GM19043 (cell line): ENCODE measurements around the gene PUM2.
"Not testable (repeated sequence)": the region's sequence is repeated elsewhere in the genome, so short reads cannot be mapped to it uniquely, and the experiment has no call there.

Experiments
- ATAC-seq: cut with Tn5 transposase; IDR thresholded peaks from one replicate; pipeline ENCODE4 v1.9.1; 2021; ENCODE audit warnings: low read depth; ENCODE audit not compliant: unreplicated experiment

The PUM2 gene

GRCh38 chr2:20350753-20351554 lies at the start of gene PUM2:
TSS of gene PUM2 (minus strand) at chr2:20350844. CDS start at chr2:20327360, 23,484 bp downstream.
- ATAC-seq: peak; percentile 82

GRCh38 chr2:20400306-20400705 lies 49.7 kb upstream of the PUM2 start:
- no peak for ATAC-seq

- ATAC-seq: no peak
Measured at GRCh38 chr2:20398956-20399567, 48.4 kb upstream of the PUM2 start.

- ATAC-seq: no peak
Measured at GRCh38 chr2:20397811-20398447, 47.3 kb upstream of the PUM2 start.

GRCh38 chr2:20396356-20397000 lies 45.8 kb upstream of the PUM2 start:
- ATAC-seq: no peak

- no peak for ATAC-seq
Measured at GRCh38 chr2:20393986-20394385, 43.3 kb upstream of the PUM2 start.

GRCh38 chr2:20391951-20392699 lies 41.5 kb upstream of the PUM2 start:
- ATAC-seq: no peak

- ATAC-seq: no peak
Measured at GRCh38 chr2:20390524-20391123, 40.0 kb upstream of the PUM2 start.

- no peak for ATAC-seq
Measured at GRCh38 chr2:20384953-20385352, 34.3 kb upstream of the PUM2 start.

- no peak for ATAC-seq
Measured at GRCh38 chr2:20382965-20383810, 32.5 kb upstream of the PUM2 start.

- no peak for ATAC-seq
Measured at GRCh38 chr2:20381457-20381856, 30.8 kb upstream of the PUM2 start.

GRCh38 chr2:20378891-20379519 lies 28.4 kb upstream of the PUM2 start:
- no peak for ATAC-seq

GRCh38 chr2:20378341-20378740 lies 27.7 kb upstream of the PUM2 start:
- ATAC-seq: no peak

- ATAC-seq: no peak
Measured at GRCh38 chr2:20377741-20378140, 27.1 kb upstream of the PUM2 start.

GRCh38 chr2:20374982-20375381 lies 24.3 kb upstream of the PUM2 start:
- ATAC-seq: not testable (repeated sequence)

GRCh38 chr2:20372896-20373640 lies 22.4 kb upstream of the PUM2 start:
- ATAC-seq: no peak

- no peak for ATAC-seq
Measured at GRCh38 chr2:20371323-20372025, 20.8 kb upstream of the PUM2 start.
